ENCODE data around the gene TEP1.
"Not testable (repeated sequence)": the region's sequence is repeated elsewhere in the genome, so short reads cannot be mapped to it uniquely, and the experiment has no call there.

The TEP1 gene

DNA sequence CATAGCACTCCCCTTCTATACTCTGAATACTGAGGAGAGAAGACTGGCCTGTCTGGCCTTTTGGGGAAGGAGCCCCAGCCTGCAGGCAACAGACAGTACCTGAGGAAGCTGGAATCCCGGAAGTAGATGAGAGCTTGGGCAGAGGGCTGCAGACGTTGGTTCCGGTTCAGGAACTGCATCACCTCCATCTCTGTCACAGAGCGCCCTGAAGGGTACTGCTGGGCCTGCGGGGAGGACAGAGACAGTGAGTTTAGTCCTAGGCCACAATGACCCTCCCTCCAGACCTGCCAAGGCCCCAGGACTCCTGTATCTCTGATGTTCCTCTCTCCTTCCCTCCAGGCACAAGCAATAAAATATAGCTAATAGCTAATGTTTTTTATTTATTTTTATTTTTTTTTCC lies 28.4 kb downstream of the TEP1 start:
- DNase-seq = no peak

DNA sequence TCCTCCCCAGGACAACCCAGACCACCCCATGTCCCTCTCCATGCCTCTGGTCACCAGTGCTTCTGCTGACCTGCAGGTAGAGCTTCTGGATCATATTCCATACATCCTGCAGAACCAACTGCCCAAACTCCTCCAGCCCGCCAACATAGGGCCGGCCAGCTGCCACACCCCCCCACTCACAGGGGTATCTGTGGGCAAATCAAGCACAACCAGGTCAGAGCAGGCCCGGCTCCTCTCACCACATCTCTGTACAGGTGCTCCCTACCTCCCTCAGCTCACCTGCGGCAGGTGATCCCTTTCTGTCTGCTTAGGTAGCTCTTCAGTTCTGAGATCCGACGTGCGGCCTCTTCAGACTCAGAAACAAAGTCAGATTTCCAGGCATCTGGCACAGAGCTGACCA lies 29.0 kb downstream of the TEP1 start:
- DNase-seq = no peak

DNA sequence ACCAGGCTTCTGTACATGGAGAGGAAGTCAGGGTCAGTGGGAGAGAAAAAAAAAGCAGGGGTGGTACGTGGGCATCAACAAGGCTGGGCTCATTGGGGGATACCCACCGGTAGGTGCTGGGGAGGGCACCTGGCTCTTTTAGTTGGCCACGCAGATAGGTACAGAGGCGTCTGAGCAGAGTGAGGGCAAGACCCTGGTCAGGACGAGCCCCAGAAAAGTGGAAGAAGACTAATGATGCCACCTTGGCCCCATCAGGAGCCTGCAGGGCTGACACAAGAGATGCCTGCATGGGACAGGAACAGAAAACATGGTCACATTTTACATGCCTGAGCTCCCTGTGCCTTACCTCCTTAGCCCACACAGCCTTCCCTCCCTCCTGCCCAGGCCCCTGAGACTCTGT lies 29.7 kb downstream of the TEP1 start:
- DNase-seq = no peak

DNA sequence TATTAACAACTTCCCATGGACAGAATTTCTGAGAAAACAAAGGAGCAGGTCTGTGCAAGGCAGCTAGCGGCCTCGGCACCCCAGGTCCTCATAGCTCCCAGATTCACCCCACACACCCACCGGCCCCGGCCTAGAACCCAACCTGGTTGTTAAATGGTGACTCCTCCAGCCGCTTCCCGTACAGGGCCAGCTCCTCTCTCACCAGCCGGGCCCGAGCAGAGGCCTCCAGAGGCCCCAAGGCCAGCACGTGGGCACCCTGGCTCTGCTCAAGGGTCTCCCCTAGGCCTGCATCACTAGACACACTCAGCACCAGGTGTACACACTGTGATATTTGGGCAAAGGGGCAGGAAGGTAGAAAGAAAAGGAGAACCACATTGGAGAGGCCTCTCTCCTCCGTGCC lies 30.3 kb downstream of the TEP1 start:
- no peak for DNase-seq

DNA sequence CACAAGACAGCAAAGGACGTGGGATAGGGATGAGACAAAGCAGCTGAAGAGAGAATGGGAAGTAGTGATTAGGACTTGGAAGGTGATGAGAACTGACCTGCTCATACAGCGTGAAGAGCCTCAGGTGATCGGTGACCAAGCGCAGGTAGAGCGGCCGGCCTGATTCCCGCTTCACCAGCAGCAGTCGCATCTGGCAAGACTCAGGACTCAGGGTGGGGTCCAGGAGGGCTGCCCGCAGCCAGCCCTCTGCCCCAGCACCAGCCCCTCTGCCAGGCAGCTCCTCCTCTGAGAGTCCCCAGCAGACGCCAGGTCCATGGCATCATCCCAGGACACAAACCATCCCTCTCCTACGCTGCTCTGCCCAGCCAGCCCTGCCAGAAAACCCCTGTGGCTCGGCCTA lies 30.8 kb downstream of the TEP1 start:
- DNase-seq = no peak

DNA sequence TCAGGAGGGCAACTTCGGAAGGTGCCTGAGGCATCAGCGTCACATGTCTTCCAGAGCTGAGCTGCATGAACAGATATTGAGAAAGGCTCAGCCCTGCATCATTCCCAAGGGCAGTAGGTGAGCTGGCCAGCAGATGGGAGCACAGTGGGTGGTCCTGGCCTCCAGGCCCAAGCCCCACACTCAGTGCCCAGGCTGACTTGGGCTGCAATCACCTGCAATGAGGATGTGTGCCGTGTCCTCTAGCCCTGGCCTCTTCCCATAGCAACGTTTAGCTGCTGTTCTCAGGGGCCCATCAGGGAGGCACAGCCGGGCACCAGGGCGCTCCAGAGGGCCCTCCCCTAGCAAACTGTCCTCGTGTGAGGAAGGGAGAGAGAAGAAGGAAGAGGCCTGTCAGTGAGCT lies 32.0 kb downstream of the TEP1 start:
- no peak for DNase-seq

DNA sequence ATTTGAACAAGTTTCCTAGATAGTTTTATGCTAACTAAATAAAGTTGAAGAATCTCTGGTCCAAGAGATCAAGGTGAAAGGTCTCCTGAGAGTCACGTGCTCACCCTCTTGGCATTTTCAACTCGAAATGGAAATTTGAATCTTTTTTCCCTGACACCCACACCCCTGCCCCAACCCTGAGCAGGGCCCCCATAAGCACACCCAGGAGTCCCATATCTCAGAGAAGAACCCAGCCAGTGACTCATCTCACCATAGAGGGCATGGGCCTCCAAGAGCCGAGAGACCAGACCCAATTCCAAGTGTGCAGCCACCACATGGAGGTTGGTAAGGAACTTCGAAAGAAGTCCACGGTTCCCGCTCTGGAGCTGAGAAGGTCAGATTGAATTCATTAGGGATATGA lies 32.6 kb downstream of the TEP1 start:
- no peak for DNase-seq

DNA sequence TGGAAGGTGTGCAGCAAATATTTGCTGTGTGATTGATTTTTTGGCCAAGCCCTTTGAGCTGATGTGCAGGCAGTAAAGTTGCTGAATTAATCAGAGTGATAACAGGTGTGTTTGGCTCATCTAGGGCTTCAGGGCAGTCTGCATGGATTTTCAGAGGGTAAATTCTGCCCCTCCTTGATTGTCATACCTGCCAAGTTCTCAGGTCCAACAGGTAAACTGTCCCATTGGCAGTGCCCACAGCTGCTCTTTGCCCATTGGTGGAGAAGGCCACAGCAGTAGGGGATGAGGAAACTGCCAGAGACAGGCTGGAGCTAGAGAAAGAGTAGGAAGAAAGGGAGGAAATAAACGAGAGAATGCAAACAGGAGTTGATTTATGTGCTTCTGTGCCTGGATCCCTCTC lies 33.6 kb downstream of the TEP1 start:
- DNase-seq = no peak

DNA sequence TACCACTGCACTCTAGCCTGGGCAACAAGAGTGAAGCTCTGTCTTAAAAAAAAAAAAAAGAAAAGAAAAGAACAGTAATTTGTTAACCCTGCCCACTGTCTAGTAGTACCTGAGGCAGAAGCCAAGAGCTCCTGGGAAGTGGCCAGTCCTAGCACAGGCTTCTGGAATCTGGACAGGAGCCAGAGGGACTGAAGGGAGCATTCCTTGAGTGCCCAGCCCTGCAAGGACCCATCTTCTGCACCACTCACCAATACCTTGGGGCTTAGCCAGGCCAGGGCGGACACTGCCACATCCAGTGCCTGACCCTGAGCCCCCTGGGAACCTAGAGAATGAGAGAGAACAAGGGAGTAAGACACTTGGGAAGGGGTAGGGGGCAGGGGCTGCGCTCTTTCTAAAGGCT lies 36.1 kb downstream of the TEP1 start:
- DNase-seq = no peak

DNA sequence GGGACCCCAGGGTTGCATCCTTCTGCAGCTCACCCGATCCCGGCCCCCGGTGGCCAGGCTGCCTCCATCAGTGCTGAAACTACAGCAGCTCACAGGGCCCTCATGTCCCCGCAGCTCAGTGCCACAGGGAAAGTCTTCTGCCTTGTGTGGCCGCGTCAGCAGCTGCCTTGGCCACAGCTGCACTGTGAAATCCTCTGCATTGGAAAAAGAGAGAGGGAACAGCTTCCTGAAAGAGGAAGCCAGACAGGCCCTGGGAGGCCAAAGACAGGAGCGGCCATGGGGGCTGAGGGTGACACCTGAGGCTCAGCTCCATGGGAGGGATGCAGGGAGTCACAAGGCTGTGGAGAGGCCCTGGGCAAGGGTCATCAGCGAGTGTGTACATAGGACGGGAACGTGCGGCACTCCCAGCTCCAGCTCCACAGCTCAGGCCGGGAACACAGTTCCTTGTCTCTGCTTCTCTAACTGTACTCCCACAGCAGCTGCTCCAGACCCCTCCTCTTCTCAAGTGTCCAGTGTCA lies 37.2 kb downstream of the TEP1 start:
- no peak for DNase-seq

DNA sequence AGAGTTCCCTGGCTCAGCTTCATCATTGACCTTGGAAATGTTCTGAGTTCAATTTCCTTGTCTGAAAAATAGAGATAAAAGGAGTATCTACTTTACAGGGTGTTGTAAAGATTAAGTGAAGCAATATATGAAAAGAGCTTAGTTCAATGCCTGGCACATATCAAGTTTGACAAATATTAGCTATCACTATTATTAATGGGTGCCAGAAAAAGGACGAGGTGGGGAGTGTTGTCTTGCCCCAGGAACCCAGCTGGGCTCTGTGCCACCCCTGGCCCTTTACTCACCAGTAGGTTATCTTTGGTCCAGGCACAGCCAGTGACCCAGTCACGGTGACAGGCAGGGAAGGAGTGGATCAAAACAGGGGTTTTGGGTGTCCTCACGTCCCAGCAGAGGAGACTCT lies 37.8 kb downstream of the TEP1 start:
- DNase-seq = no peak

DNA sequence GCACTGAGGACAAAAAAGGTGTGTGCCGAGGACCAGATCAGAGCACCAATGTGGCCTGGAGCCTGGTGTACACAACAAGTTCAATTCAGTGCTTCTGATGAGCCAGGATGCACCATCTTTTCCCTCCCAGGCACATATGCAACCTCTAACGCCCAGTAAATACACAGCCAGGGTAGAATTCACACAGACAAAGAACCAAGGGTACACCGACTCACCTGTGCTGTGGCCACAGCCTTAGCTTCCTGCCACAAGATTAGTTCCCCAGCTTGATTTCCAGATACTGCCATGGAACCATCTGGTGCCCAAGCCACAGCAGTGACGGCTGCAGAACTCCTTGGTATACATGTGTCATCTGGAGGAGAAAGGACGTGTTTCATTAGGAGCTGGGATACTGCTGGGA lies 40.5 kb downstream of the TEP1 start:
- DNase-seq = no peak

DNA sequence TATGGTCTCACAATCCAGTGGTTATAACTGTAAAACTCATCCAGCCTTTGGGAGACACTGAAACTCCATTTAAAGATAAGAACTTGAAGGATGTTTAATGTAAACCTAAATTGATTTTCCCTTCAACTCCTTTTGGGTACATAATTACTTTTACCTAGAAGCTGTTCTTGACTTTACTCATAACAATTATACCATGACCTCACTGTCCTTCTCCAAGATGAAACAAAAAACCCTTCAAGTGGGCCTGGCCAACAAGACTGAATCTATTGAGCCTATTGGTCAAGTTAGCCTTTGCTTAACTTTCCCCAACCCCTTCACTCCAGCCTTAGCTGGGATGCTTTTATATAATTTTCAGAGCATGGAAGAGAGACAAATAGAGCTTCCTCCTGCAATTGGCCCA lies 47.4 kb downstream of the TEP1 start:
- no peak for DNase-seq

DNA sequence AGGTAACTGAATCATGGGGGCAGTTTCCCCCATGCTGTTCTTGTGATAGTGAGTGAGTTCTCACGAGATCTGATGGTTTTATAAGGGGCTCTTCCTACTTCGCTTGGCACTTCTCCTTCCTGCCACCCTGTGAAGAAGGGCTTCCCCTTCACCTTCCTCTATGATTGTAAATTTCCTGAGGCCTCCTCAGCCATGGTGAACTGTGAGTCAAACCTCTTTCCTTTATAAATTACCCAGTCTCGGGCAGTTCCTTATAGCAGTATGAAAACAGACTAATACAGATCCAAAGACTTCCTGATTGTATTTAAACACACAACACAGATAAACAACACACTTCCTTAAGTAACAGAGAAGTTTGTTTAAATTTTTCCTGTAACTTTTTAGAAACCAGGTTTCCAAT lies 54.8 kb downstream of the TEP1 start:
- DNase-seq = not testable (repeated sequence)

DNA sequence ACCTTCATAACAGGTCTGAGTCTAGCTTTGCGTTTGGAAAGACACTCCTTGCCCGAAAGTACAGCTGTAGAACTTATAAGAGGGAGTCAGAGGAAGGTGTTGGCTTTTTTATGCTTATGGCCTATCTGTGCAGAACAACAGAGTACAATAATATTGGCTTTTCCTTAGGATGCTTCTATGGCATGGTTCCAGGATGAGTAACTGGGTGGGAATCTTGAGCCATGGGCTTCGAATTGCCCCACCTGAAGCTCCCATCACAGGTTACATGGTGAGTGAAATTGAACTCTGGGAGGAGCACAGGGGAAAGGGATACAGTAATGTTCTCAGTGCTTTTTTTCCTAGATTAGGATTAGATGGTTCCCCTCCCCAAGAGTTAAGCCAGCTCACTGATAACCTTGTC lies 56.9 kb downstream of the TEP1 start:
- no peak for DNase-seq

DNA sequence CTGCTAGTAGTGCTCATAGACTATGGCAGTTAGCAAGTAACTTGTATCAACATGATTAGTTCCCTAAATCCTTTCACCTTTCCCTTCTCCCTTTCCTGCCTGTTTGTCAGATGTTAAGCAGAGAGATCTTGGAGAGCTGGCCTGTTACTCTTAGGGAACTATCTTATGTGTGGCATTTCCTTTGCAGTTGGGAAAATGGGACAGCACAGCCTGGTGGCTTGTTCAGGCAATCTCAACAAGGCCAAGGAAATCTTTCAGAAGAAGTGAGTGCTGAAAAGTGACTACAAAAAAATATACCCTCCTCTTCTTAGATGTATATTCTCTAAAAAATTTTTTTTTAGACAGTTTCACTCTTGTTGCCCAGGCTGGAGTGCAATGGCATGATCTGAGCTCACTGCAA lies 62.4 kb downstream of the TEP1 start:
- no peak for DNase-seq

DNA sequence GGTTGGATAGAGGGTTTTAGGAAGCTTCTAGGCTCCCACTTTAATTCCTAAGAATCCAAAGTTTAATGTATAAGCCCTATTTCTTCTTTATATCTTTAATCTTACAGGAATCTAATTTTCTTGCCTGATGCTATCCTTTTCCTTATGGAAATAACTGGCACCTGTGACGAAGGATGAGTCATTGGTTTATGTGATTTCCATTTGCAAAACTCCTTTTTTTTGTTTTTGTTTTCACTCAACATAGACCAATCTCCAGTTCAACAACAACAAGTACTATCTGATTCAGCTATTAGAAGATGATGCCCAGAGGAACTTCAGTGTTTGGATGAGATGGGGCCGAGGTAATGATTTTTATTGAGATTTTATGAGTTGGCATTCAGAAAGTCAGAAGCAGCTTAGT lies 63.0 kb downstream of the TEP1 start:
- no peak for DNase-seq

DNA sequence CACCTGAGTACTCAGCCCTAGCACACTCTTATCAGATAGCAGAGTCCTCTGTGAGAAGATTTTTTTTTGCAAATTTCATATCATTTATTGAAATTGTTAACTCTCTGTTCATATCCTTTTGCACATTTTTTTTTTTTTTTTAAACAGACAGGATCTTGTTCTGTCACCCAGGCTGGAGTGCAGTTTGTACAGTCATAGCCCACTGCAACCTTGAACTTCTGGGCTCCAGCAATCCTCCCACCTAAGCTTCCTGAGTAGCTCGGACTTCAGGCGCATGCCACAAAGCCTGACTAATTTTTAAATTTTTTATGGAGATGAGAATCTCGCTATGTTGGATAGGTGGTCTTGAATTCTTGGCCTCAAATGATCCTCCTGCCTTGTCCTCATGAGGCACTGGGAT lies 65.6 kb downstream of the TEP1 start:
- no peak for DNase-seq

DNA sequence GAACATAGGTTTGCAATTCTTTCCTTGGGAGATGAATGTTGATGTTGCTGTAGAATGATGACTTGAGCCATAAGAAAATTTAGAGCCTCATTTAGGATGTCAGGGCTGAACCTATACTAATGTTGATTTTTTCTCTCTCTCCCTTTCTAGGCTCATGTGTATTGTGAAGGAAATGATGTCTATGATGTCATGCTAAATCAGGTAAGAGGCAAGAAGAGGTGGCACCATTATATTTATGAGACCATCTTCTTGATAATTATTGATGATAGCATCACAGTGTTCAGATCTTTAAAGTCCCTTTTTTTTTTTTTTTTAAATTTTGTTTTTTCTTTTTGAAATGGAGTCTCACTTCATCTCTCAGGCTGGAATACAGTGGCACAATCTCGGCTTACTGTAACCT lies 66.6 kb downstream of the TEP1 start:
- DNase-seq = no peak

DNA sequence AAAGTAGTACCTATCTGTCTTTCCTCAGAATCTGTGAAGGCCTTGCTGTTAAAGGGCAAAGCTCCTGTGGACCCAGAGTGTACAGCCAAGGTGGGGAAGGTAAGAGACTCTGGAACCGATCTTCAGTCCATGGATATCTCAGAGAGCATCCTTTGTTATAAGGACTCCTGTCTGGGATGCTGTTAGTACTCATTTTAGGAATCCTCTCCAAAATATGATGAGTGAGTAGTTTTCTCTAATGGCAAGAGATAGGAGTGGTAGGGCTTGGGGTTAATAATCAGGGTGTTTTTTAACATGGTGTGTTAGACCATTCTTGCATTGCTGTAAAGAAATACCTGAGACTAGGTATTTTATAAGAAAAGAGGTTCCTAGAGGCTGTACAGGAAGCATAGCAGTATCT lies 67.9 kb downstream of the TEP1 start:
- DNase-seq = no peak

DNA sequence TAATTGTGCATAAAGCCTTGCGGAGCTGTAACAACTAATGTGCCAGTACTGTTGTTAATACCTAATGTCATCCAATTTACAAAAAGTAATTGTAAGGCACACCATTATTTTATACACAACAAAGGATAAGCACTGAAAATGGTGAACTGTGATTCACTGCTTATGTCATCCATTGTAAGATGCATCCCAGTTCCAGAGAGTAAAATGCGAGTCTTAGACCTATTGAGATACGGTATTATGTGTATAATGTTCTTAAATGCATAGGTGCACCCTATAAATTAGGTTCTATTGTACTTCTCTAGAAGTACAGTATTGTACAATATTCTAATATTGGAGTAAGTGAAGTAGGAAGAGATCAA lies 69.5 kb downstream of the TEP1 start:
- DNase-seq = no peak

DNA sequence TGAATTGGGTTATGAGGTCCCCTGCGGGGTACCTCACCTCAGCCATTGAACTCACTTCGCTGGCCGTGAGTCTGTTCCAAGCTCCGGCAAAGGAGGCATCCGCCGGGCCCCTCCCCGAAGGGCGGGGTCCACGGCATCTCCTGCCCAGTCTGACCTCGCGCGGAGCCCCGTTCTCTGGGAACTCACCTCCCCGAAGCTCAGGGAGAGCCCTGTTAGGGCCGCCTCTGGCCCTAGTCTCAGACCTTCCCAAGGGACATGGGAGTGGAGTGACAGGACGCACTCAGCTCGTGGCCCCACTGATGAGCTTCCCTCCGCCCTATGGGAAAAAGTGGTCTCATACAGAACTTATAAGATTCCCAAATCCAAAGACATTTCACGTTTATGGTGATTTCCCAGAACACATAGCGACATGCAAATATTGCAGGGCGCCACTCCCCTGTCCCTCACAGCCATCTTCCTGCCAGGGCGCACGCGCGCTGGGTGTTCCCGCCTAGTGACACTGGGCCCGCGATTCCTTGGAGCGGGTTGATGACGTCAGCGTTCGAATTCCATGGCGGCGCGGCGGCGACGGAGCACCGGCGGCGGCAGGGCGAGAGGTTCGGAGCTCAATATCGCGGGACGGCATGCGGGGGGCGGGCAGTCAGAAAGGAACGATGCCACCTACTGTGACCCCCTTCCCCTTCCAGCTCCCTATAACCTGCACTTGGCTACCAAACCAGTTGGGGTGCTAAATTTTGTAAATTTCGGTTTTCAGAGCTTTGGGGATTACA lies 70.0 kb downstream of the TEP1 start, which contains the start of gene PARP2:
PARP2 (plus strand) TSS at position 544 of the 770 bp plus-strand sequence; CDS start at position 551, 7 bp downstream.
- DNase-seq = peak; percentile 97

DNA sequence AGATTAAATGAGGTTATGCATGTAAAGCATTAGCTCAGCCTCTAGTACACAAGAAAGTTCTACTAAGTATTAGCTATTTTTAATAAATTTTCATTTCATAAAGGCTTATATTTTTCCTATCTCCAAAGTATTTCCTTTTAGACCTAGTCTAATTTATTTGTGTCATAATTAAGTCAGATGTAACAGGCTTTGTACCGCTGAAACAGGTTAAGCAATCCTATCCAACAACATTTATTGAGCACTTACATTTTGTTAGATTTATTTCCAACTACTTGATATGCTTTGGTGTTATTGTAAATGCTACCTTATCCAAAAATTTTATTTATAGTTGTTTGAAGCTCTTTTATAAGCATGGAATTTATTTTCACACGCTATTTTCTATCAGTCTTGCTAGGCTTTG lies 71.7 kb downstream of the TEP1 start:
- no peak for DNase-seq

DNA sequence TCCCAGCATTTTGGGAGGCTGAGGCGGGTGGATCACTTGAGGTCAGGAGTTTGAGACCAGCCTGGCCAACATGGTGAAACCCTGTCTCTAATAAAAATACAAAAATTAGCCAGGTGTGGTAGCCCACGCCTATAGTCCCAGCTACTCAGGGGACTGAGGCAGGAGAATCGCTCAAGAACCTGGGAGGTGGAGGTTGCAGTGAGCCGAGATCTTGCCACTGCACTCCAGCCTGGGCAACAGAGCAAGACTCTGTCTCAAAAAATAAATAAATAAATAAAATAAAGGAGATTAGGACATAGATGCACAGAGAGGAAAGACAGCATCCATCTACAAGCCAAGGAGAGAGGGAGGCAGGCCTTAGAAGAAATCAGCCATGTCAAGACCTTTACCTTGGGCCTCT lies 72.3 kb downstream of the TEP1 start:
- not testable (repeated sequence) for DNase-seq

DNA sequence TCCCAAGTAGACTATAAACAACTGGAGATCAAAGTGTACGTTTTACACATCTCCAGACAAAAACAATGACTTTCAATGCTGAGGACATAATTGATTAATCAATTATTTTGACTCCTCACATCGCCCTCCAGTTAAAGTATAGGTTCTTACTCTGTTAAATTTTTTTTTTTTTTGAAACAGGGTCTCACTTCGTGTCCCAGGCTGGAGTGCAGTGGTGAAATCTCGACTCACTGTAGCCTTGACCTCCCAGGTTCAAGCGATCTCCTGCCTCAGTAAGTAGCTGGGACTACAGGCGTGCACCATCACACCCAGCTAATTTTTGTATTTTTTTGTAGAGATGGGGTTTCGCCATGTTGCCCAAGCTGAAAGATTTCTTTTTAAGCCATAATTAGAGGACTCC lies 79.3 kb downstream of the TEP1 start:
- no peak for DNase-seq

Data from stimulated activated CD8-positive, alpha-beta memory T cell treated with anti-CD3 and anti-CD28 coated beads, Interleukin-4, amount 100 ng/mL, for 48 hours (primary cell).